ENCODE data around the gene RTP5. TPM values are rescaled to one million over a fixed set of nuclear protein-coding genes. Genes with fewer than 3 reads are reported as not detected.

RTP5 gene
- total and polyA plus RNA-seq, 10 donors = 0.34 to 2.2 (median 0.86) TPM

DNA sequence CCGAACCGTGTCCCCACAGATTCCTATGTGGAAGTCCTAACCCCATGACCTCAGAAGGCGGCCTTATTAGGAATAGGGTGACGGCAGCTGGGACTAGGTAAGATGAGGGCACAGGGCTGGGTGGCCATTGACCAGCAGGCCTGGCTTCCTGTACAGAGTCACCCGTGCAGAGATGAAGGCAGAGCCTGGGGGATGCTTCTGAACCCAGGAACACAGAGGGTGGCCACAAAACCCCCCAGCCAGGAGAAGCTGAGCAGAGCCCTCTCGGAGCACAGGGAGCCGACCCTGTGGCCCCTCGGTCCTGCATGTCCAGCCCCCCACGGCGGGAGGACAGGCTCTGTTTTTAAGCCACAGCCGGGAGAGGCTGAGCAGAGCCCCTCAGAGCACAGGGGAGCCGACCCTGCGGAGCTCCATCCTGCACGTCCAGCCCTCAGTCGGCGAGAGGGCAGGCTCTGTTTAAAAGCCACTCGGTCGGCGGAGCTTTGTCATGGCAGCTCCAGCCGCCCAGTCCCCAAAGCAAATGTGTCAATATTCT lies 13.6 kb upstream of the RTP5 start:
- H3K4me1 ChIP-seq = peaks cover 7 to 41% (median 21%) of the 10 kb centered on the region in 6 donors

GRCh38 chr2:241857041-241857541 lies 12.4 kb upstream of the RTP5 start:
- H3K9me3 ChIP-seq = no peaks in the 10 kb centered on the region
- peak; percentile 77 for DNase-seq
- H3K36me3 ChIP-seq = peaks cover 0 to 8% (median 0%) of the 10 kb centered on the region in 6 donors
- peaks cover 0 to 57% (median under 1%) of the 10 kb centered on the region in 7 donors for H3K27me3 ChIP-seq (replicated peaks in 1 of 7)
- peaks cover 7 to 42% (median 21%) of the 10 kb centered on the region in 6 donors for H3K4me1 ChIP-seq
- H3K4me3 ChIP-seq = peak overlapping the region in 6 of 8 donors; percentile 23 to 65 (median 32)
- no peak for TF ChIP-seq CTCF (IDR thresholded peaks at IDR 0.05 in 8 of 11, conservative IDR thresholded peaks at IDR 0.05 in 3 of 11)
- no peak for TF ChIP-seq POLR2AphosphoS5 (IDR thresholded peaks at IDR 0.05)
- TF ChIP-seq POLR2A (IDR thresholded peaks at IDR 0.05) = no peak
- intact Hi-C loops (cut with DNase I; ENCODE audit: low total_unique reads) = no loop called here
- WGBS, 5 donors = 86 to 95% (median 91%) methylated on average over 27 to 28 of the region's 28 CpGs
- H3K27ac ChIP-seq = peak overlapping the region in 2 of 8 donors; percentile 83 to 87

More for the DNA sequence above, 13.6 kb upstream of the RTP5 start:
- intact Hi-C loops (cut with DNase I; ENCODE audit: low total_unique reads) = no loop called here
- 78 to 84% (median 82%) methylated on average over 19 to 20 of the region's 20 CpGs for WGBS, 5 donors
- no peaks in the 10 kb centered on the region for H3K9me3 ChIP-seq
- TF ChIP-seq POLR2AphosphoS5 (IDR thresholded peaks at IDR 0.05) = no peak
- TF ChIP-seq POLR2A (IDR thresholded peaks at IDR 0.05) = no peak
- no peak for TF ChIP-seq CTCF (IDR thresholded peaks at IDR 0.05 in 8 of 11, conservative IDR thresholded peaks at IDR 0.05 in 3 of 11)
- H3K27ac ChIP-seq = no peak overlapping the region
- peak; percentile 52 for DNase-seq
- peaks cover 0 to 53% (median 0%) of the 10 kb centered on the region in 7 donors for H3K27me3 ChIP-seq (replicated peaks in 1 of 7)
- H3K4me3 ChIP-seq = peak overlapping the region in 1 of 8 donors; percentile 65
- H3K36me3 ChIP-seq = peaks cover 0 to 19% (median 0%) of the 10 kb centered on the region in 6 donors

DNA sequence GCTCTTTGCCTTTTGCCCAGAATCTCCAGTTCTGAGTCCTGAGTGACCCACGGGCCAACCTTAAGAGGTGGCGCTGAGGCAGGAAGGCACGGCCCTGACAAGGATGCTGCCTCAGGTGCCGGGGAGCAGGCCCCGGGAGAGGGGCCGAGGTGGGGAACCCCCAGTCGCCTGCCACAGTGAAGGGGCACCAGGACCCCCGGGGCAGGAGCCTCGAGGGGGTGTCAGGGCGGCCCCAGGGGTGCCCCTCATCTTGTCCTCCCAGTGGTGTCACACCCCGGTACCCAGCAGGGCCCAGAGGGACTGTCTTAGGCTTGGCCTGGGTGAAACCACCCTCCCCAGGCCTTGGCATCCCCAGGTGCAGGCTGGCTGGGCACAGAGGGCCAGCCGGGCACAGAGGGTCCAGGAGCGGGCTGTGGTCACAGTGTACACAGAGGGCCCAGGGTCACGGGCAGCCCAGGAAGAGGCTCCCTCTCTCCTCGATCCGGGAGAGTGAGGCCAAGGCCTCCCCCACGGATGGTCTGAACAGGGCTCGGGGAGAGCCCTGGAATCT lies 11.9 kb upstream of the RTP5 start:
- Histone ChIP-seq H3K9me3 (no peaks in the 10 kb centered on the region), H3K4me1 (peaks cover 7 to 44% (median 21%) of the 10 kb centered on the region in 6 donors), H3K36me3 (peaks cover 0 to 2% (median 0%) of the 10 kb centered on the region in 6 donors), H3K27ac (peak overlapping the region in 4 of 8 donors; percentile 74 to 87 (median 82)), H3K27me3 (replicated peaks in 1 of 7) (peaks cover 0 to 62% (median 6%) of the 10 kb centered on the region in 7 donors), H3K4me3 (peak overlapping the region in 6 of 8 donors; percentile 23 to 65 (median 32))
- peak; percentile 74 for DNase-seq
- intact Hi-C loops (cut with DNase I; ENCODE audit: low total_unique reads) = no loop called here
- TF ChIP-seq CTCF (IDR thresholded peaks at IDR 0.05 in 8 of 11, conservative IDR thresholded peaks at IDR 0.05 in 3 of 11) (no peak), POLR2A (IDR thresholded peaks at IDR 0.05) (no peak), POLR2AphosphoS5 (IDR thresholded peaks at IDR 0.05) (no peak)
- WGBS, 5 donors = 74 to 78% (median 76%) methylated on average over 5 to 18 of the region's 18 CpGs
